Gastrocnemius medialis (tissue), 4 donors: Measurements from ENCODE around the gene HERC2. TPM values are rescaled to one million over a fixed set of nuclear protein-coding genes. Genes with fewer than 3 reads are reported as not detected.

Source experiments
- ATAC-seq, 2 donors: fragments of 150-250 bp; one replicate each; pipeline ENCODE4 v1.9.1; 2016
- DNase-seq, 2 donors: peaks; one replicate each; pipeline ENCODE4 v3.0.0-alpha.2; 2019
- H3K27ac ChIP-seq, 4 donors: fragments of 200-600 bp; sonication (generic); 1 replicate in 1 of 4; 2 replicates in 3 of 4; pipeline ENCODE4 v1.5.1; 2016 to 2018; ENCODE audit warnings: mild to moderate bottlenecking in 2 of 4, moderate library complexity in 1 of 4
- H3K27me3 ChIP-seq, 3 donors: fragments of 200-600 bp; sonication (generic) in 2 of 3; 1 replicate in 1 of 3; 2 replicates in 2 of 3; pipeline versions ENCODE4 v1.5.1 to v1.6.0; 2016 to 2019; ENCODE audit warnings: mild to moderate bottlenecking in 1 of 3, moderate library complexity in 1 of 3
- H3K36me3 ChIP-seq, 2 donors: fragments of 200-600 bp; sonication (generic) in 1 of 2; one replicate each; pipeline ENCODE4 v1.5.1; 2017 to 2018
- H3K4me1 ChIP-seq, 2 donors: fragments of 200-600 bp; sonication (generic) in 1 of 2; one replicate each; pipeline ENCODE4 v1.5.1; 2016 to 2017; ENCODE audit warnings: mild to moderate bottlenecking in 2 of 2
- H3K4me3 ChIP-seq, 4 donors: fragments of 200-600 bp; sonication (generic) in 3 of 4; 1 replicate in 1 of 4; 2 replicates in 3 of 4; pipeline ENCODE4 v1.5.1; 2016 to 2019; ENCODE audit warnings: mild to moderate bottlenecking in 2 of 4
- H3K9me3 ChIP-seq, 3 donors: fragments of 200-600 bp; sonication (generic) in 2 of 3; 1 replicate in 1 of 3; 2 replicates in 2 of 3; pipeline ENCODE4 v1.5.1; 2016 to 2019
- POLR2A ChIP-seq, 2 donors: fragments of 450-650 bp; IDR thresholded peaks; one replicate each; pipeline ENCODE4 v1.6.1; 2017; ENCODE audit warnings: antibody characterized with exemption in 2 of 2, mild to moderate bottlenecking in 2 of 2, moderate library complexity in 2 of 2
- in situ Hi-C, 4 donors: fragments of 200-750 bp; cut with MboI; loops; one replicate each; pipeline versions ENCODE4 v1.15.0 to v1.8.0; 2017; ENCODE audit warnings: low sequenced_read_pairs in 4 of 4
- intact Hi-C: fragments of 100-400 bp; cut with DNase I; formaldehyde crosslinking; loops from one replicate; pipeline ENCODE4 v1.15.1; 2023; ENCODE audit warnings: low total_unique reads
- total RNA-seq, 4 donors: library from RNA; depleted of rRNA; stranded (reverse); fragments of >200 nt; gene quantifications; one replicate each; pipeline versions ENCODE4 v1.1.0 to v1.2.3, GENCODE V29; 2016
- TF ChIP-seq, protein P1 (sequence below), 5 experiments: fragments of 450-650 bp in 3 of 5; fragments of 200-600 bp in 2 of 5; sonication (generic) in 2 of 5; IDR thresholded peaks in 4 of 5; conservative IDR thresholded peaks in 1 of 5; 1 replicate in 4 of 5; 2 replicates in 1 of 5; pipeline ENCODE4 v1.5.1; 2016 to 2019; ENCODE audit warnings: antibody characterized with exemption in 5 of 5, mild to moderate bottlenecking in 3 of 5, moderate library complexity in 3 of 5

The HERC2 gene
- total RNA-seq, 4 donors from 2014 or later, result 46.8 to 92.7 (median 62.2) TPM

DNA sequence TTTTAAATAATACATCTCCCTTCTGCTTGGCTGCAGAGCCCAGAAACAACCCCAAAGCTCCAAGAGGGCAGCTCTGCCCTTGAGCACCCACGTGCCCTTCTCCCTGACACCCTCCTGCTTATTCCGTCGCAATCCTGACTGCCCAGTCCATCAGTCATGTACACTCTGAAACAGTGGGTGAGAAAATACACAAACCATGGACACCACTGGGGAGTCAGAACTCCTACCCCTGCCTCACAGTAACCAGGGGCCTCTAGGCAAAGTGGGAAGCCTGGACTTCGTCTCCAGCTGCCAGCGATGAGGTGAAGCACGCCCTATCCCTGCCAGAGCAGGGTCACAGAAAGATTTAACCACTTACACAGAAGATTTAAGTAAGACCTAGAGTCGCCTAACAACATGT, 40.1 kb downstream of the HERC2 start:
- Histone ChIP-seq H3K9me3 (no peaks in the 10 kb centered on the region), H3K4me3 (no peak overlapping the region), H3K27ac (no peak overlapping the region), H3K4me1 (peaks cover 8% of the 10 kb centered on the region in 2 donors), H3K36me3 (peaks cover 0 to 9% of the 10 kb centered on the region in 2 donors), H3K27me3 (no peaks in the 10 kb centered on the region)
- DNase-seq (no peak), ATAC-seq (no peak)
- TF ChIP-seq, protein P1, sequence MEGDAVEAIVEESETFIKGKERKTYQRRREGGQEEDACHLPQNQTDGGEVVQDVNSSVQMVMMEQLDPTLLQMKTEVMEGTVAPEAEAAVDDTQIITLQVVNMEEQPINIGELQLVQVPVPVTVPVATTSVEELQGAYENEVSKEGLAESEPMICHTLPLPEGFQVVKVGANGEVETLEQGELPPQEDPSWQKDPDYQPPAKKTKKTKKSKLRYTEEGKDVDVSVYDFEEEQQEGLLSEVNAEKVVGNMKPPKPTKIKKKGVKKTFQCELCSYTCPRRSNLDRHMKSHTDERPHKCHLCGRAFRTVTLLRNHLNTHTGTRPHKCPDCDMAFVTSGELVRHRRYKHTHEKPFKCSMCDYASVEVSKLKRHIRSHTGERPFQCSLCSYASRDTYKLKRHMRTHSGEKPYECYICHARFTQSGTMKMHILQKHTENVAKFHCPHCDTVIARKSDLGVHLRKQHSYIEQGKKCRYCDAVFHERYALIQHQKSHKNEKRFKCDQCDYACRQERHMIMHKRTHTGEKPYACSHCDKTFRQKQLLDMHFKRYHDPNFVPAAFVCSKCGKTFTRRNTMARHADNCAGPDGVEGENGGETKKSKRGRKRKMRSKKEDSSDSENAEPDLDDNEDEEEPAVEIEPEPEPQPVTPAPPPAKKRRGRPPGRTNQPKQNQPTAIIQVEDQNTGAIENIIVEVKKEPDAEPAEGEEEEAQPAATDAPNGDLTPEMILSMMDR (IDR thresholded peaks at IDR 0.05 in 4 of 5, conservative IDR thresholded peaks at IDR 0.05 in 1 of 5), result no peak
- TF ChIP-seq POLR2A (IDR thresholded peaks at IDR 0.05), result no peak
- intact Hi-C loops, result no loop called here
- in situ Hi-C loops, result no loop called here

DNA sequence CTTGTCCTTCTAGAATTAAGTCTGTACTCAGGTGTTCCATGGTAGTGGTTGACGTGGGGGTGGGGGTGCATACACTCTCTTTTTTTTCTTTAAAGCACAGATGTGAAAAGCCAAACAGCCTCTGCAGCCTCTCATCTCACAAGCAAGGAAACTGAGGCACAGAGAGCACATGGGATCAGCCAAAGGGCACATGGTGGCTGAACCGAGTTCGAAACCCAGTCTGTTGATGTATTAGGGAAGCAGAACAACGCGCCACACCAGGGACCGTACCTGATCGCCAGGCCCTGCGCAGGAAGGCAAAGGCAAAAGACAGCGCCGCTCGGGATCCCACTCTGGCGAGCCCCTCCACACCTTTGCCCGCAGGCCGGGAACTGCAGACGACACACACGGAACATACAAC, 47.3 kb downstream of the HERC2 start:
- in situ Hi-C loops, result no loop called here
- H3K27me3 ChIP-seq, result no peaks in the 10 kb centered on the region
- H3K36me3 ChIP-seq, result peaks cover 0 to 49% of the 10 kb centered on the region in 2 donors
- H3K27ac ChIP-seq, result no peak overlapping the region
- no peak overlapping the region for H3K4me3 ChIP-seq
- DNase-seq (no peak), ATAC-seq (no peak)
- intact Hi-C loops, result no loop called here
- no peaks in the 10 kb centered on the region for H3K4me1 ChIP-seq
- no peaks in the 10 kb centered on the region for H3K9me3 ChIP-seq
- TF ChIP-seq POLR2A (IDR thresholded peaks at IDR 0.05), result no peak
- TF ChIP-seq, protein P1 (IDR thresholded peaks at IDR 0.05 in 4 of 5, conservative IDR thresholded peaks at IDR 0.05 in 1 of 5), result no peak

DNA sequence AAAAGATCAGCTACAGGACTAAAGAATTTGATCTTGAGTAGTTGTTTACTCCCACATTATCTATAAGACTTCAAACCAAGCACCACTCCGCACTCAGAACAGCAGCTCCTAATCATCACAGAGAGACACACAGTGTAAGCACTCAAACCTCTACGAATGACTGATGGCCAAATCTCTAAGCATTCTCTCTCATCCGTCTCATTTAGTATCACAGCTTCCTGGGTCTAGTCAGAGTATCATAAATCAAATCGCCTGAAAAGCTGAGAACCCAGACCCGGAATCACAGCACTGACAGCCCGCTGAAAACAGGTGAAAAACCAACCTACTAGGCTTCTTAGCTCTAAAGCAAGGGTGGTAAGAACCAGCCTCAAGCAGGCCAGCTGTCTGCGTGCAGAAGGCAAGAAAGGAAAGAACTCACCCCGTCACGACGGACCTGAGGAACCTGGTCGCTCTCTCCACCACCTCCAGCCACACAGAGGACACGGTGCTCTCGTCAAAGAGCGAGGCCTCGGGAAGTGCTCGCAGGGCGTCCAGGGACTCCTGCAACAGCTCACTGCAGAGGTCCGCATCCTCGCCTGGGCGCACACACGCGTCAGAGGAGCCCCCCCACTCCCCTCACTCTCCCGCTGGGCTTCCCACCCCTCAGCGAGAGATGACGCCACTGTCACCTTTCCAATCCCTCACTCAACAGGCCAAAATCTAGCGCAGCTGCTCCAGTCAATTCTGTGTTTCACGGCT, 47.9 kb downstream of the HERC2 start:
- in situ Hi-C loops, result no loop called here
- intact Hi-C loops, result no loop called here

DNA sequence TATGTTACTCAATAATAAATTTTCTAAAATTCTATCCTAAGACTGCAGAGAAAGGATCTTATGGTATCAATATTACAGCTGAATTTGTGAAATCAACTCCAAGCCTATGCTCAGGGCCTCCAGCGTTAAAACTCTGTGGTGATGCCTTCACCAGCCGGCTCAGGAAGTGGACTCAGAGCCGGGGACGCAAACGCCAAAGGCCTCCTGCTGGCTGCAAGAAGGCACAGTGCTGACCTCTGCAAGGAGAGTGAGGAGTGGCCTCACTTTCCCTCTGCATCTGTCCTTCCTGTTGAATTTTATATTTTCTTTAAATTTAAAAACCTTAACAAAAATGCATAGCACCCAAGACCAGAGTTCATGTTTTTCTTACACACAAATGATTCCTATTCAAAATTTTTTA, 48.5 kb downstream of the HERC2 start:
- Histone ChIP-seq H3K27ac (no peak overlapping the region), H3K36me3 (peaks cover 0 to 58% of the 10 kb centered on the region in 2 donors), H3K4me3 (no peak overlapping the region), H3K9me3 (no peaks in the 10 kb centered on the region), H3K4me1 (no peaks in the 10 kb centered on the region), H3K27me3 (no peaks in the 10 kb centered on the region)
- TF ChIP-seq, protein P1 (IDR thresholded peaks at IDR 0.05 in 4 of 5, conservative IDR thresholded peaks at IDR 0.05 in 1 of 5), result no peak
- TF ChIP-seq POLR2A (IDR thresholded peaks at IDR 0.05), result no peak
- ATAC-seq (no peak), DNase-seq (no peak)
- intact Hi-C loops, result no loop called here
- in situ Hi-C loops, result no loop called here

More for the DNA sequence above, 47.9 kb downstream of the HERC2 start:
- Histone ChIP-seq H3K4me3 (no peak overlapping the region), H3K9me3 (no peaks in the 10 kb centered on the region), H3K4me1 (no peaks in the 10 kb centered on the region), H3K27me3 (no peaks in the 10 kb centered on the region), H3K36me3 (peaks cover 0 to 52% of the 10 kb centered on the region in 2 donors), H3K27ac (no peak overlapping the region)
- no peak for TF ChIP-seq POLR2A (IDR thresholded peaks at IDR 0.05)
- TF ChIP-seq, protein P1 (IDR thresholded peaks at IDR 0.05 in 4 of 5, conservative IDR thresholded peaks at IDR 0.05 in 1 of 5), result no peak
- ATAC-seq, result no peak
- DNase-seq, result no peak
